GM21723 (cell line): ENCODE results near the gene BDH1.

ENCODE experiments used
- ATAC-seq: cut with Tn5 transposase; IDR thresholded peaks from one replicate; pipeline ENCODE4 v1.9.1; 2021; ENCODE audit warnings: mild to moderate bottlenecking, moderate library complexity; ENCODE audit not compliant: unreplicated experiment

Gene BDH1

GRCh38 chr3:197508051-197508451 lies 47.7 kb downstream of the BDH1 start:
- ATAC-seq = no peak

GRCh38 chr3:197507541-197507940 lies 48.2 kb downstream of the BDH1 start:
- no peak for ATAC-seq

- ATAC-seq = no peak
Observed at GRCh38 chr3:197507081-197507480, 48.7 kb downstream of the BDH1 start.

GRCh38 chr3:197505796-197506548 lies 49.8 kb downstream of the BDH1 start:
- ATAC-seq = no peak

GRCh38 chr3:197504641-197505121 lies 51.1 kb downstream of the BDH1 start:
- ATAC-seq = no peak

GRCh38 chr3:197504229-197504628 lies 51.5 kb downstream of the BDH1 start:
- ATAC-seq = no peak

GRCh38 chr3:197503652-197504051 lies 52.1 kb downstream of the BDH1 start:
- no peak for ATAC-seq

GRCh38 chr3:197501879-197502620 lies 53.7 kb downstream of the BDH1 start:
- no peak for ATAC-seq

GRCh38 chr3:197501496-197501878 lies 54.3 kb downstream of the BDH1 start:
- ATAC-seq = no peak

GRCh38 chr3:197500812-197501211 lies 55.0 kb downstream of the BDH1 start:
- ATAC-seq = no peak

GRCh38 chr3:197499427-197499826 lies 56.3 kb downstream of the BDH1 start:
- no peak for ATAC-seq

- no peak for ATAC-seq
Observed at GRCh38 chr3:197498499-197499241, 57.1 kb downstream of the BDH1 start.

GRCh38 chr3:197496746-197497125 lies 59.0 kb downstream of the BDH1 start:
- no peak for ATAC-seq

- ATAC-seq = no peak
Observed at GRCh38 chr3:197495999-197496745, 59.6 kb downstream of the BDH1 start.

- ATAC-seq = no peak
Observed at GRCh38 chr3:197495499-197495898, 60.3 kb downstream of the BDH1 start.

- no peak for ATAC-seq
Observed at GRCh38 chr3:197495059-197495455, 60.7 kb downstream of the BDH1 start.

- no peak for ATAC-seq
Observed at GRCh38 chr3:197494366-197495058, 61.3 kb downstream of the BDH1 start.

GRCh38 chr3:197493049-197493448 lies 62.7 kb downstream of the BDH1 start:
- no peak for ATAC-seq

- no peak for ATAC-seq
Observed at GRCh38 chr3:197491923-197492664, 63.7 kb downstream of the BDH1 start.

GRCh38 chr3:197491478-197491877 lies 64.3 kb downstream of the BDH1 start:
- no peak for ATAC-seq
